ENCODE data around the gene ARPC1A. TPM values are rescaled to one million over a fixed set of nuclear protein-coding genes. Genes with fewer than 3 reads are reported as not detected.

Gene ARPC1A
- total and polyA plus RNA-seq, 2 of the 8 experiments (the other 6 are each of a cell fraction or from before 2014, with no cell fraction given): 123 to 155 TPM

Other genes starting within 250 kb of the ARPC1A start
- gene SMURF1, start 181.8 kb upstream of the ARPC1A start, total RNA-seq (2021; fragmentation: NEBNext Ultra II Directional; extraction: Animal tissue kit (Norgen Biotek cat#: 25700)): 23.5 and 24.5 TPM in 2 replicates
- gene SMURF1, start 181.8 kb upstream of the ARPC1A start, polyA plus RNA-seq (2011; rRNA removed): 9.6 and 11.0 TPM in 2 replicates
- not detected in 2 replicates for gene KPNA7, start 117.8 kb upstream of the ARPC1A start, total RNA-seq (2021; fragmentation: NEBNext Ultra II Directional; extraction: Animal tissue kit (Norgen Biotek cat#: 25700))
- not detected in 2 replicates for gene KPNA7, start 117.8 kb upstream of the ARPC1A start, polyA plus RNA-seq (2011; rRNA removed)
- not detected in 2 replicates for gene MYH16, start 53.1 kb upstream of the ARPC1A start, total RNA-seq (2021; fragmentation: NEBNext Ultra II Directional; extraction: Animal tissue kit (Norgen Biotek cat#: 25700))
- gene MYH16, start 53.1 kb upstream of the ARPC1A start, polyA plus RNA-seq (2011; rRNA removed): not detected in 2 replicates
- gene ARPC1B, start 48.8 kb downstream of the ARPC1A start, total RNA-seq (2021; fragmentation: NEBNext Ultra II Directional; extraction: Animal tissue kit (Norgen Biotek cat#: 25700)): 61.8 and 64.5 TPM in 2 replicates
- gene ARPC1B, start 48.8 kb downstream of the ARPC1A start, polyA plus RNA-seq (2011; rRNA removed): 115 and 165 TPM in 2 replicates
- gene PDAP1, start 82.7 kb downstream of the ARPC1A start, total RNA-seq (2021; fragmentation: NEBNext Ultra II Directional; extraction: Animal tissue kit (Norgen Biotek cat#: 25700)): 169 and 174 TPM in 2 replicates
- 26.6 and 37.1 TPM in 2 replicates for gene PDAP1, start 82.7 kb downstream of the ARPC1A start, polyA plus RNA-seq (2011; rRNA removed)
- gene BUD31, start 83.1 kb downstream of the ARPC1A start, total RNA-seq (2021; fragmentation: NEBNext Ultra II Directional; extraction: Animal tissue kit (Norgen Biotek cat#: 25700)): 114 and 121 TPM in 2 replicates
- gene BUD31, start 83.1 kb downstream of the ARPC1A start, polyA plus RNA-seq (2011; rRNA removed): 46.7 and 72.0 TPM in 2 replicates
- 7.5 and 8.5 TPM in 2 replicates for gene PTCD1, start 112.9 kb downstream of the ARPC1A start, total RNA-seq (2021; fragmentation: NEBNext Ultra II Directional; extraction: Animal tissue kit (Norgen Biotek cat#: 25700))
- 7.6 and 9.6 TPM in 2 replicates for gene PTCD1, start 112.9 kb downstream of the ARPC1A start, polyA plus RNA-seq (2011; rRNA removed)
- gene CPSF4, start 113.0 kb downstream of the ARPC1A start, total RNA-seq (2021; fragmentation: NEBNext Ultra II Directional; extraction: Animal tissue kit (Norgen Biotek cat#: 25700)): 74.8 and 77.5 TPM in 2 replicates
- gene CPSF4, start 113.0 kb downstream of the ARPC1A start, polyA plus RNA-seq (2011; rRNA removed): 103 and 156 TPM in 2 replicates
- 506 and 539 TPM in 2 replicates for gene ATP5MF, start 140.3 kb downstream of the ARPC1A start, total RNA-seq (2021; fragmentation: NEBNext Ultra II Directional; extraction: Animal tissue kit (Norgen Biotek cat#: 25700))
- gene ATP5MF, start 140.3 kb downstream of the ARPC1A start, polyA plus RNA-seq (2011; rRNA removed): 2,240 and 4,362 TPM in 2 replicates
- gene ZNF789, start 147.0 kb downstream of the ARPC1A start, total RNA-seq (2021; fragmentation: NEBNext Ultra II Directional; extraction: Animal tissue kit (Norgen Biotek cat#: 25700)): 9.9 and 11.4 TPM in 2 replicates
- 9.4 and 12.5 TPM in 2 replicates for gene ZNF789, start 147.0 kb downstream of the ARPC1A start, polyA plus RNA-seq (2011; rRNA removed)
- 19.3 and 24.0 TPM in 2 replicates for gene ZNF394, start 174.4 kb downstream of the ARPC1A start, total RNA-seq (2021; fragmentation: NEBNext Ultra II Directional; extraction: Animal tissue kit (Norgen Biotek cat#: 25700))
- 6.6 and 7.6 TPM in 2 replicates for gene ZNF394, start 174.4 kb downstream of the ARPC1A start, polyA plus RNA-seq (2011; rRNA removed)
- 12.9 and 13.5 TPM in 2 replicates for gene ZKSCAN5, start 178.8 kb downstream of the ARPC1A start, total RNA-seq (2021; fragmentation: NEBNext Ultra II Directional; extraction: Animal tissue kit (Norgen Biotek cat#: 25700))
- gene ZKSCAN5, start 178.8 kb downstream of the ARPC1A start, polyA plus RNA-seq (2011; rRNA removed): 4.3 and 5.3 TPM in 2 replicates
- 7.5 and 7.6 TPM in 2 replicates for gene FAM200A, start 226.2 kb downstream of the ARPC1A start, total RNA-seq (2021; fragmentation: NEBNext Ultra II Directional; extraction: Animal tissue kit (Norgen Biotek cat#: 25700))
- gene FAM200A, start 226.2 kb downstream of the ARPC1A start, polyA plus RNA-seq (2011; rRNA removed): 3.2 and 4.3 TPM in 2 replicates
- gene ZNF655, start 232.7 kb downstream of the ARPC1A start, total RNA-seq (2021; fragmentation: NEBNext Ultra II Directional; extraction: Animal tissue kit (Norgen Biotek cat#: 25700)): 36.7 and 37.8 TPM in 2 replicates
- gene ZNF655, start 232.7 kb downstream of the ARPC1A start, polyA plus RNA-seq (2011; rRNA removed): 27.1 and 30.7 TPM in 2 replicates